ENCODE measurements around the gene KIFC3. TPM values are rescaled to one million over a fixed set of nuclear protein-coding genes. Genes with fewer than 3 reads are reported as not detected.
"Not testable (repeated sequence)": the region's sequence is repeated elsewhere in the genome, so short reads cannot be mapped to it uniquely, and the experiment has no call there.

KIFC3 gene
- total RNA-seq, 2 experiments from 2014 or later, result 0.53 TPM; not detected in 1

DNA sequence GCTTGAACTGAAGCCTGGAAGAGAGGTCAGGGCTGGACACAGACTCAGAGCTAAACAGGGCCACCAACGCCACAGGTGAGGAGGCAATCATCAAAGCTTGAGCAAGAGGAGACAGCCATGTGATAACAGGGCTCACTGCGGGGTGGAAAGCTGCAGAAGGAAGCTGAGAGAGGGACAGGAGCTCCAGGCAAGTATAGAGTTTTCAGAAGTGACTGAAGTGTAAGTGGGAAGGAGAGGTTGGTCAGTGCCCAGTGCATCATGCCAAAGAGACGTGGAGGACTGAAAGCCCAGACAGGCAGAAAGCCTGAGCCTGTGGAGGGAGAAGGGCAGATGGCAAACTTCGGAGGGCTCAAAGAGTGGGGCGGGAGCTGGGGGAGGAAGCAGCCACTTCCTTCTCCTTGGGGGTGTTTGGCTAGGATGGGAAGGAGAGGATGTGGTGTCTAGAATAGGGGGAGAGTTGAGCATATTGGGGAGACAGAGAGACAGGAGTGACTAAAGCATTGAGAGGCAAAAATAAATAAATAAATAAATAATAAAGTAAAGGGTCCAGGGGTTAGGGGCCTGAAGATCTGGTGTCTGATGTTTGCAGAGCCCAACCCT lies 2.6 kb downstream of the KIFC3 start:
- Mint-ChIP-seq H3K27ac (peak overlapping the region; percentile 5), H3K4me3 (no peak overlapping the region), H3K9me3 (ENCODE audit: insufficient read depth) (no peaks in the 10 kb centered on the region), H3K36me3 (ENCODE audit: low read depth) (no peaks in the 10 kb centered on the region), H3K4me1 (ENCODE audit: low read depth) (peaks cover 27% of the 10 kb centered on the region), H3K27me3 (ENCODE audit: low read depth) (peaks cover 37% of the 10 kb centered on the region)
- ATAC-seq (no peak), DNase-seq (no peak)
- POLR2A ChIA-PET, result interaction anchor here (1.1 kb wide), 1 partner anchor 11 kb away, joined by 3 read pairs; no protein-coding TSS in a partner anchor
- CTCF ChIA-PET, result interaction anchor here (1.1 to 1.5 kb wide), 4 partner anchors 9 to 151 kb away, joined by 3 to 7 read pairs (median 4); no protein-coding TSS in a partner anchor

DNA sequence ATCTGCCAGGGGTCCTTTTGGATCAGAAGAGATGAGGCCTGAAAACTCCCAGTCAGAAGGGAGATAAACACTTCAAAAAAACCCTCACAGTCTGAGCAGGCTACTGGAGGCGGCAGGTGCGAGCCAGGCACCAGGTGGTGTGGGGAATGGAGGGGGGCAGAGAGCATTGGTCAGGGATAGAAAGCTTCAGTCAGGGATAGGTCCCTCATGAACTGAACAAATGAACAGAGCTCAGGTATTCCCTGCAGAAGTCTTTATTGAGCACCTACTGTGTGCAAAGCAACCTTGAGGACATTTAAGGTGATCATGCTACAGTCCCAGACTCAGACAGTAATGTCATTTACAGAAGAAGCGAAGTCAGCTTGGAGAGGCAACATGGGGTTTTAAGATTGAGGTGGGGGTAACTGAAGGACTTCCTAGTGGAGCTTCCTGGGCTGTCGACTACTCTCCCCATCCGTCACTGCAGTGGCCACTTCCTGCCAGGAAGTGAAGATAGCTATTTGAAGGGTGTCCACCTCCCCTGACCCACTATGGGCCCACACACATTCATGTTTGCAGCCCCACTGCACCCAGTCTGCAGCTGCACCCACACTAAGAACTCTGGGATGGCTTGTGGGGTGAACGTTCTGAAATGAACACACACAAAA lies 3.2 kb downstream of the KIFC3 start:
- ChIA-PET POLR2A (interaction anchor here (1.1 kb wide), 1 partner anchor 11 kb away, joined by 3 read pairs; no protein-coding TSS in a partner anchor), CTCF (interaction anchor here (1.3 to 1.5 kb wide), 3 partner anchors 8 to 151 kb away, joined by 3 to 7 read pairs (median 4); no protein-coding TSS in a partner anchor)
- no peak for ATAC-seq

DNA sequence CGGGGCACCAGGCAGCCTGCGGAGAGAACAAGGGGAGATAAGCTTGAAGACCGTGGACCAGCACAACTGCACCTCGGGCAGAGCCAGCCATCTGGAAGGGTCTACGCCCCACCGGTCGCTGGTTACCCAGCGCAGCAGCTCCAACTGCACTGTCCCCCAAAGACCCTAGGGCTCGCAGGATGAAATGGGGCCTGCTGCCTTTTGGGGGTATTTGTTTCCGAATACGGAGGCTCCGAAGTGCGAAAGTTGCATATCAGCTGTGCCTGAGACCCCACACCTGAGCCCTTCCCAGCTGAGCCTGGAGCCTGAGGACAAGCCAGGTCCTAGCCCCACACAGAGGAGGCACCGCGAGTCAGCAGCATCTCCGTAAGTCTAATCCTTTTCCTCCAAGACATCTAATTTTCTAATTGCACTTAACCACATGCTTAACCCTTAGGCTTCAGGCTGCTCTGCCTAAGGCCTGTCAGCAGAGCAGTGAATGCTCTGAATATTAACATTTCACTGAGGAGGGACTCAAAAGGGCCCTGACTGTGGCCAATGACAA lies 4.0 kb downstream of the KIFC3 start:
- ChIA-PET POLR2A (no interaction called here), CTCF (interaction anchor here (1.3 kb wide), 1 partner anchor 12 kb away, joined by 3 read pairs; no protein-coding TSS in a partner anchor)
- no peak for DNase-seq
- Mint-ChIP-seq H3K27me3 (ENCODE audit: low read depth) (peaks cover 28% of the 10 kb centered on the region), H3K9me3 (ENCODE audit: insufficient read depth) (no peaks in the 10 kb centered on the region), H3K27ac (no peak overlapping the region), H3K36me3 (ENCODE audit: low read depth) (no peaks in the 10 kb centered on the region), H3K4me3 (no peak overlapping the region), H3K4me1 (ENCODE audit: low read depth) (peaks cover 27% of the 10 kb centered on the region)
- no peak for ATAC-seq

More for the DNA sequence above, 3.2 kb downstream of the KIFC3 start:
- H3K4me3 Mint-ChIP-seq, result no peak overlapping the region
- peaks cover 27% of the 10 kb centered on the region for H3K4me1 Mint-ChIP-seq (ENCODE audit: low read depth)
- no peak for DNase-seq
- H3K27me3 Mint-ChIP-seq (ENCODE audit: low read depth), result peaks cover 34% of the 10 kb centered on the region
- H3K36me3 Mint-ChIP-seq (ENCODE audit: low read depth), result no peaks in the 10 kb centered on the region
- peak overlapping the region; percentile 5 for H3K27ac Mint-ChIP-seq
- no peaks in the 10 kb centered on the region for H3K9me3 Mint-ChIP-seq (ENCODE audit: insufficient read depth)

DNA sequence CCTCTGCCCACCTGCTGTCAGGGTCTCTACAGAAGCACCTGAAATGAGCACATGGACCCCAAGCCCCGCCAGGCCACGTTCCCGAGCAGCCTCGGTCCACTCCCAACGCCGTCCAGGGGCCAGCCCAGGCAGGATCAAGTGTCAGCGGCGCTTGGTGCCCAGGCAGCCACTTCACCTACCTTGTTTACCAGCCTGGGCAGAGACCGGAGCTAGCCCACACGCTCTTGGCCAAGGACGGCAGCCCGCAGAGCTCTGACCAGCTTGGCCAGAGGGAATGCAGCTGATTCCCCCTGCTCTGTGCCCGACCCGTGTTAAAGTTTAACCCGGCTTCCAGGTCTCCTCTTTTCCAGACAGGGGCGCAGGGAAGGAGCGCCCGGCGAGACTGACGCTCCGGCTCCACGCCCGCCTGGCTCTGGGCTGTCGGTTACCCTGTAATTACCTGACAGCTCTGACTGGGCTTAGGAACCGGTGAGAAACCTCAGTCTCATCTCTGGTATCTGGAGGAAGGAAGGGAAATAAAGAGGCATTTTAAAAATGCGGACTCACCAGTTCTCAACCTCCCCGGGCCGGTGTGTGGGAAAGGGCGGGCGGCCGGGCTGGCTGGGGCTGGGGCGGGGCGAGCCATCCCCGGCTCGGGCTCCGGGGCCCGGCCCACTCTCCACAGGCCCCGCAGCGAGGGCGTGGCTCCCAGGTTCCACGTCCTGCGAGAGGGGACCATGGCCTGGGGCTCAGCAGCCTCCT lies 4.6 kb downstream of the KIFC3 start:
- no peak for ATAC-seq
- Mint-ChIP-seq H3K4me1 (ENCODE audit: low read depth) (peaks cover 23% of the 10 kb centered on the region), H3K27me3 (ENCODE audit: low read depth) (peaks cover 22% of the 10 kb centered on the region), H3K36me3 (ENCODE audit: low read depth) (no peaks in the 10 kb centered on the region), H3K9me3 (ENCODE audit: insufficient read depth) (no peaks in the 10 kb centered on the region), H3K27ac (no peak overlapping the region), H3K4me3 (no peak overlapping the region)
- CTCF ChIA-PET, result no interaction called here
- no peak for DNase-seq
- POLR2A ChIA-PET, result no interaction called here

DNA sequence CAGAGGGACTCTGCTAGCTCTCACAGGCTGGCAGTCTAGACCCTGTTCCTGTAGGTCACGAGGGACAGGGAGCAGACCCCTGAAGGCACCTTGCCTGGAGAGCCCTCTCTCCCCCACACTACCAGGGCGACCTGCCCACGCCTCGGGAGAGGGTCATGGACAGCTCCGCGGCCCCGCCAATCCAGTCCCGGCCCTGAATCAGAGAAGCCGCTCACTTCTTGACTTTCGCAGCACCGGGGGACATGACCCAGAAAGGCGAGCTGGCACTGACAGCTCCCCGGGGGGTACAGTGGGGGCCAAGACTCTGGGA lies 5.1 kb downstream of the KIFC3 start:
- Mint-ChIP-seq H3K27me3 (ENCODE audit: low read depth) (peaks cover 19% of the 10 kb centered on the region), H3K9me3 (ENCODE audit: insufficient read depth) (no peaks in the 10 kb centered on the region), H3K36me3 (ENCODE audit: low read depth) (no peaks in the 10 kb centered on the region), H3K4me3 (no peak overlapping the region), H3K27ac (no peak overlapping the region), H3K4me1 (ENCODE audit: low read depth) (peaks cover 21% of the 10 kb centered on the region)
- ChIA-PET CTCF (no interaction called here), POLR2A (no interaction called here)
- DNase-seq (no peak), ATAC-seq (no peak)

DNA sequence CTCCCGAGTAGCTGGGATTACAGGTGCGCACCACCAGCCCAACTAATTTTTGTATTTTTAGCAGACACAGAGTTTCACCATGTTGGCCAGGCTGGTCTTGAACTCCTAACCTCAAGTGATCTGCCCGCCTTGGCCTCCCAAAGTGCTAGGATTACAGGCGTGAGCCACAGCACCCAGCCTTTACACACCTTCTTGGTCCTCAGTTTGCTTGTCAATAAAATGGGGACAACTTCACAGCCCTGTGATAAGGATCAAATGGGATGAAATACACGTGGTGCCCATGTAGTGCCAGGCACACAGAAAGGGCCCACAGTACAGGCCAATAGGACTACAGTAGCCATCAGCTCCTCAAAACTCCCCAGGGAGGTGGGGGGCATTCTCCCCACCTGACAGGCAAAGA lies 6.3 kb downstream of the KIFC3 start:
- H3K27me3 Mint-ChIP-seq (ENCODE audit: low read depth), result peaks cover 12% of the 10 kb centered on the region
- POLR2A ChIA-PET; H3K9me3 Mint-ChIP-seq (ENCODE audit: insufficient read depth): not testable (repeated sequence)

DNA sequence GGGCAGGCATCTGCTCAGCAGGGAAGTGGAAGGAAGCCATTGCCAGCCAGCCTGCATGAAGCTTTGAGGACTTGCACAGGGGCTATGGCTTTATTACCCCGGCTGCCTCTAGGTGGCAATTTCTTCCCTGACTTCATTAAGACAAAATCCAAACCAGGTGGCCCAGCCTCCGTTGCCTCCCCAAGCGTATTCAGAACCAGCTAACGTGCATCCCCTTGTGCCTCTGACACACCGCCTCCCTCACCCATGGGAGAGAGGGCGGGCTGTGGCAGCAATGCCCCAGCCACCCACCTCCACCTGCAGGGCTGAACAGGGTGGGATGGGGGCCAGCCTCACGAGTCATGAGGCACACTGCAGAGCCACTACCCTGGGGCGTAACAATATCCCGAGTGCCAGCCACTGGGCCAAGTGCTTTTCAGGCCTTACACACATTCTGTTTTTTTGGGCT lies 6.8 kb downstream of the KIFC3 start:
- Mint-ChIP-seq H3K4me3 (no peak overlapping the region), H3K27me3 (ENCODE audit: low read depth) (peaks cover 7% of the 10 kb centered on the region), H3K9me3 (ENCODE audit: insufficient read depth) (no peaks in the 10 kb centered on the region), H3K27ac (no peak overlapping the region), H3K4me1 (ENCODE audit: low read depth) (peaks cover 17% of the 10 kb centered on the region), H3K36me3 (ENCODE audit: low read depth) (no peaks in the 10 kb centered on the region)
- ATAC-seq (peak; percentile 60), DNase-seq (peak; percentile 60)
- POLR2A ChIA-PET, result no interaction called here
- CTCF ChIA-PET, result interaction anchor here (0.8 to 1.5 kb wide), 4 partner anchors 8 to 43 kb away, joined by 3 to 4 read pairs (median 4); no protein-coding TSS in a partner anchor

More for the DNA sequence above, 6.3 kb downstream of the KIFC3 start:
- H3K4me3 Mint-ChIP-seq; ATAC-seq; H3K36me3 Mint-ChIP-seq (ENCODE audit: low read depth); H3K27ac Mint-ChIP-seq; DNase-seq: not testable (repeated sequence)
- peaks cover 21% of the 10 kb centered on the region for H3K4me1 Mint-ChIP-seq (ENCODE audit: low read depth)
- CTCF ChIA-PET, result interaction anchor here (0.8 to 1.1 kb wide), 3 partner anchors 8 to 42 kb away, joined by 3 to 4 read pairs (median 3); no protein-coding TSS in a partner anchor

DNA sequence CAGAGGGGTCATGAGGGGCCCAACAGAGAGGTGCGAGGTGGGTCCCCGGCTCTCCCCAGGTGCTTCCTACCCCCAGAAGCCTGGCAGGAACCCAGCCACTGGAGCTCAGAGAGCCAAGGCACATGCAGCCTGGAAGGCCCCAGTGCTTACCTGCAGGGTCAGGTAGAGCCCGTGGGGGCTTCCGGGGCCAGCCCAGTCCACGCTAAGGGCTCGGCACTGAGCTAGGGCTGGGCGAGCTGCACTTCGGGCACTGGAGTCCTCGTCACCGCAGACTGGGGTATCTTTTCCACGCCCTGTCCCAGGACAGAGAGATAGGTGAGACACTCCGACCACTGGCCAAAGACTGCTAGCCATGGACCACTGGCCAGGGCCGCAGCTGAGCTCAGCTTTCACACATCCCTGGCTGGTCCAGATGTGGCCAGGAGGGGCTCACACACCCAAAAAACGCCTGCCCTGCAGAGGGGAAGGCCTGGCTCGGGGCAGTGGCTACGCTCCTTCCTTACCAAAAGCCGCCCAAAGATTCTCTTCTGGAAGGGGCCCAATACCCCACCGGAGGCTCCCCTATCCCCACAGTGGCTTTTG lies 7.4 kb downstream of the KIFC3 start:
- peak; percentile 5 for ATAC-seq
- H3K27ac Mint-ChIP-seq, result no peak overlapping the region
- H3K9me3 Mint-ChIP-seq (ENCODE audit: insufficient read depth), result no peaks in the 10 kb centered on the region
- POLR2A ChIA-PET, result no interaction called here
- DNase-seq, result no peak
- no peaks in the 10 kb centered on the region for H3K36me3 Mint-ChIP-seq (ENCODE audit: low read depth)
- peaks cover 13% of the 10 kb centered on the region for H3K4me1 Mint-ChIP-seq (ENCODE audit: low read depth)
- H3K27me3 Mint-ChIP-seq (ENCODE audit: low read depth), result peaks cover 3% of the 10 kb centered on the region
- CTCF ChIA-PET, result interaction anchor here (0.8 to 1.5 kb wide), 4 partner anchors 8 to 43 kb away, joined by 3 to 4 read pairs (median 4); no protein-coding TSS in a partner anchor
- H3K4me3 Mint-ChIP-seq, result no peak overlapping the region

DNA sequence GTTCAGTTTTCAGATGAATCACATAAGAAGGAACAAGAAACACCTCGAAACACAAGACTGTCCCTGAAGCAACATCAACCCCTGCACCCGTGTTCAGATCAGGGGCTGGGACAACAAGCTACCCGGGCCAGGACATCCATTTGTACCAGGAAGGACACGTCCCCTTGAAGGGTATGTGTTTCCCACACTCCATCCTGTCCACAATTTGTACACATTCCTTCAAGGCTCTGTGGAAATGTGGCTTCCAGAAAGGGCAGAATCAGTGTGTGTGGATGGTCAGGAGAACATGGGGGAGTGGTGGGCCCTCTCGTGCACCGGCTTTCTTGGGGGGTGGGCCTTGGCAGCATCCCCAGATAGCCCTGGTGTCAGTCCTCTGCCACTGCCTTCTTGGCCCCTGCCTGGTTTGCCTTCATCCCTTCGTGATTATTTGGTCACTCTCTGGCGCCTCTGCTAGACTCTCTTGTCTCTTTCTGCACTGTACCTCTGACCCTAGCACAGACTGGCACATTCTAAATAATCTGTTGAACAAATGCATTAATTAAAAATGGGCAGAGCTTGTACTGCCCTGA lies 10.3 kb downstream of the KIFC3 start:
- CTCF ChIA-PET, result no interaction called here

DNA sequence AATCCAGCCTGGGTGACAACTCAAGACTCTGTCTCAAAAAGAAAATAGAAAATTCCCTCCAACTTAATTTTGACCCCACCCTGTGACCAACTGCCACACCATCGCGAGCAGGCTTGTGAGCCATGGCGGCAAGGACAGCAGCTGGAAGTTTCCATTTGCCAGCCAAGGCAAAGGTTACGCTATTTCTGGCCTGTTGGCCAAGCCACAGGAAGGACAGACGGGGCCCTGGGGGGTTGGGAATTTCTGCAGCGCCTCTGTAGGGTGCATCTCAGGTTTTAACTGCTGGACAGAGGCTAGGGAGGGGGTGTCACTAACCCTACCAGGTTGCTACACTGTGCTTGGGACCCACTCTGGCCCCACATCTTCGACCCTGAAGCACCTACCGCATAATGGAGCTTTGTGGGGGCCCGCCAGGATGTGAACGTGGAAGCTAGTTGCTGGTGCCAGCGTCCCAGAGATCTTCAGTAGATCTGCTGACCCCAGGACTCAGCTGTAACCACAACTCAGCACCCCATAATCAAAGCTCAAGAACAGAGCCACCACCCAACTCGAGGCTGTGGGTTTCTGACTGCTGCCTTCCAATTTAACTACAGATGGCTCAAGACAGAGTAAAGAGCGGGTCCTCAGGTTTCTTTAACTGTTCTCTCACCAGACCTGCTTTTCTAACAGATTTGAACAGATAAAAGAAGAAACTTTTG lies 10.9 kb downstream of the KIFC3 start:
- no peaks in the 10 kb centered on the region for H3K36me3 Mint-ChIP-seq (ENCODE audit: low read depth)
- ATAC-seq (no peak), DNase-seq (no peak)
- no peaks in the 10 kb centered on the region for H3K27me3 Mint-ChIP-seq (ENCODE audit: low read depth)
- ChIA-PET POLR2A (interaction anchor here (0.6 kb wide), 1 partner anchor 1462 kb away, joined by 4 read pairs; no protein-coding TSS in a partner anchor), CTCF (interaction anchor here (0.9 kb wide), 1 partner anchor 9 kb away, joined by 4 read pairs; no protein-coding TSS in a partner anchor)
- no peak overlapping the region for H3K27ac Mint-ChIP-seq
- H3K4me1 Mint-ChIP-seq (ENCODE audit: low read depth), result no peaks in the 10 kb centered on the region
- no peak overlapping the region for H3K4me3 Mint-ChIP-seq
- H3K9me3 Mint-ChIP-seq (ENCODE audit: insufficient read depth), result no peaks in the 10 kb centered on the region

More for the DNA sequence above, 10.3 kb downstream of the KIFC3 start:
- no peak overlapping the region for H3K4me3 Mint-ChIP-seq
- ATAC-seq (no peak), DNase-seq (no peak)
- no peaks in the 10 kb centered on the region for H3K4me1 Mint-ChIP-seq (ENCODE audit: low read depth)
- H3K9me3 Mint-ChIP-seq (ENCODE audit: insufficient read depth), result no peaks in the 10 kb centered on the region
- POLR2A ChIA-PET, result no interaction called here
- H3K36me3 Mint-ChIP-seq (ENCODE audit: low read depth), result no peaks in the 10 kb centered on the region
- H3K27ac Mint-ChIP-seq, result no peak overlapping the region
- H3K27me3 Mint-ChIP-seq (ENCODE audit: low read depth), result no peaks in the 10 kb centered on the region

DNA sequence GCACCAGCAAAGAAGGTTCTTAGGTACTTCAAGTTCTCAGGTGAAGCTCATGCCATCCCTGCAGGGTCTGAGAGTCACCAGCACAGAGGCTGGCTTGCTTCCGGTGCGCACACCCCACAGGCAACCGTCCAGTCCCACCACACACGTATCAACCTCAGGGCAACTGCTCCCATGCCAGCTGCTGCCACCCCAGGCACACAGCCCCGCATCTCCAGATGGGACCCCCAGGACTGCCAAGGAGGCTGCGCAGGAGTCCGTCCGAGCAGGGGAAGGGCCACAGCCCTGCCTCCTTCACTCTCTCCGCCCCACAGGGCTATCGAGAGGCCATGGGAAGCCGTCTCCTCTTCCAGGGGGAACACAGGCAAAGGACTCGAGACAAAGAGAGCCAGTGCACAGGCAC lies 13.3 kb downstream of the KIFC3 start:
- Mint-ChIP-seq H3K4me1 (ENCODE audit: low read depth) (no peaks in the 10 kb centered on the region), H3K27me3 (ENCODE audit: low read depth) (no peaks in the 10 kb centered on the region), H3K4me3 (no peak overlapping the region), H3K27ac (no peak overlapping the region), H3K9me3 (ENCODE audit: insufficient read depth) (no peaks in the 10 kb centered on the region), H3K36me3 (ENCODE audit: low read depth) (no peaks in the 10 kb centered on the region)
- POLR2A ChIA-PET, result no interaction called here
- CTCF ChIA-PET, result no interaction called here
- no peak for ATAC-seq
- no peak for DNase-seq

All from activated CD8-positive, alpha-beta T cell treated with anti-CD3 and anti-CD28 coated beads, Interleukin-2, amount 10 ng/mL, durations not matched to agents 7 days and 5 days (primary cell).